ENCODE results near the gene NKAIN1.

GRCh38 chr1:31289021-31289420, 49.3 kb upstream of the NKAIN1 start:
- TF ChIP-seq POLR2A (IDR thresholded peaks at IDR 0.05) (no peak), CTCF (IDR thresholded peaks at IDR 0.05) (no peak)

Measured in testis (tissue), 2 donors.